NCI-H226 (cell line): ENCODE data around the gene SKP1.

Experiments used
- DNase-seq: peaks from one replicate; pipeline ENCODE4 v3.0.0-alpha.2; 2015

Gene SKP1

DNA sequence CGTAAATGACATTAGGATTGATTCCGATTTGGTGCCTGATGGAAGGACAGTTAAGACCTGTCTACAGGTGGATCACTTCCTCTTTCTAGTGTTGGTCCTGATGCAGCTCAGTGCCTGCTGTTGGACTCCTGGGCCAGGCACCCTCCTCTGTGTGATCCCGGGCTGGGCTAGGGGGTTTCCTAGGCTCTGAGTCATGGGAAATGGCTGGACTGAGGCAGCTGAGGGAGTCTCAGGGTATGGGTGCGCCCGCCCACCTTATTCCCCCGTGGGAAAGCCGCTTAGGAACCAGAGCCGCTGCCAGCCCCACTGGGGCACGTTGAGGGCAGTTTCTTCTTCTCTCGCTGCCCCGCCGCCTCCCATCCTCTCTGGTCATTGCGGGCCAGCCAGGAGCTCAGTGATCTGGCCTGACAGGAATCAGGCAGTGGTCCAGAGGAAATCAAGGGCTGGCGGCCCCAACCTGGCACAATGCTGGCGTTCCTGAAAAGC is 49.3 kb downstream of the SKP1 start:
- DNase-seq = peak; percentile 77

GRCh38 chr5:134125039-134126015 is 51.4 kb downstream of the SKP1 start:
- DNase-seq = peak; percentile 81

- DNase-seq = peak; percentile 87
Observed at GRCh38 chr5:134124289-134125038, 52.3 kb downstream of the SKP1 start.

DNA sequence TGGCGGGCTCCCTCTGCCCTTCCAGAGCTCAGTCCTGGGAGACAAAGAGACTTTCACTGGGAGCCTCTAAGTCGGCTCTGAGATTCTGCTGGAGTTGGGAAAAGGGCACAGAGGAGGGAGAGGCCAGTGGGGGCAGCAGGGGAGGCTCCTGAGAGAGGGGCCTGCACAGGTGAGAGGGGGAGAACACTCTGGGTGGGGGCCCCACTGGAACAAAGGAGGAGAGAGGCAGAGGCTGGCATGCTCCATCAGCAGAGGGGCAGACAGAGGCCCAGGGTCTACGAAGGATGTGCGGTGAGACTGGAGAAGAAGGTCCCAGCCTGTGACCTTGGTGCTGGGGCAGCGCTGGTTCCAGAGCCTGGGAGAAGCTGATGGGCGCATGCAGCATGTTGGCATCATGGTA is 53.4 kb downstream of the SKP1 start:
- no peak for DNase-seq

- DNase-seq = no peak
Observed at GRCh38 chr5:134122530-134122929, 54.2 kb downstream of the SKP1 start.

DNA sequence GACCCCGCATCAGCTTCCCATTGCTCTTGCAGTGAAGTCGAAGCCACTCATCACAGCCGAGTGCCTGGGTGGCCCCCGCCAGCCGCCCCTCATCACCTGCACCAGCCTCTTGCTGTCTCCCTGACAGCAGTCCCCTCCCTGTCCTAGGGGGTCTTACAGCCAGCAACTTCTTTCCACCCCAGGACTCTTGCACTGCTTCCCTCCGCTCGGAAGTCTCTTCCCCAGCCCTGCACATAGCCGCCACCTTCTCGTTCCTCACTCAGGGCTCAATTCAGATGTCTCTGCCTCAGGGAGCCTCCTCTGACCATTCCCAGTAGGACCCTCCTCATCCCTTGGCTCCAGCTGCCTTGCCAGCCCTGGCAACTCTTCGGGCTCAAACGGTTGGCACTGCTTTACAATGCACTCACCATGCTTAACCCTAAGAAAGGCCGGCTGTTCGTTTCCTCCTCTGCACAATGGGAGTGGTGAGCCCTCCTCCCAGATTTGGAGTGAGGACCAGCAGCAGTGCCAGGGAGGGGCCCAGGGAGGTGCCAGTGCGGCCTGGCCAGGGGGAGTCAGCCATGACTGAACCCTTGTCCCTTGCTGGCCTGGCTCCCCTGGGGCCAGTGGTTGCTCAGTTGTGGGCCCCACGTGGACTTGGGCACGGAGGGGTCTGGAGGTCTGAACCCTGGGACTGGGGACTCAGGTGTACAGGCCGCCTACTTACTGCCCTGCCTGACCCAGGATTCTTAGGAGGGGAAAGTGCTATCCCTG is 56.2 kb downstream of the SKP1 start:
- no peak for DNase-seq

DNA sequence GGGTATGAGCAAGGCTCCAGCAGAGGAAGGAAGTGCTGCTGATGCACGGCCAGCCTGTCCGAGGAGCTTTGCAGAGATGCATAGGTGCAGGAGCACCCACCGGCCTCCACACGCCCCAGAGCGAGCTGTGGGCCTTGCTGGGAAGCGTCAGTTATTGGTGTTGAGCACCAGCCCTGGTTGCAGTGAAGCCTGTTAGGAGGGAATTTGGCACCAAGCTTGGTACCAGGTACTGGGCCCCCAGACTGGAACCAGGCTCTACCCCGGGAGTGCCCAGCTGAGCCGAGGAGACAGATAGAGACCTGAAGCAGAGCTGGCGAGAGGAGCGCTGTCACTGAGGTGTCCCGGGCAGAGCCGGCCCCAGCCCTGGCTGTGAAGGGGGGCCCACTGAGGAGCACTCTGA is 57.0 kb downstream of the SKP1 start:
- no peak for DNase-seq

- no peak for DNase-seq
Observed at GRCh38 chr5:134118212-134118835, 58.4 kb downstream of the SKP1 start.

GRCh38 chr5:134116789-134117761 is 59.7 kb downstream of the SKP1 start:
- no peak for DNase-seq

DNA sequence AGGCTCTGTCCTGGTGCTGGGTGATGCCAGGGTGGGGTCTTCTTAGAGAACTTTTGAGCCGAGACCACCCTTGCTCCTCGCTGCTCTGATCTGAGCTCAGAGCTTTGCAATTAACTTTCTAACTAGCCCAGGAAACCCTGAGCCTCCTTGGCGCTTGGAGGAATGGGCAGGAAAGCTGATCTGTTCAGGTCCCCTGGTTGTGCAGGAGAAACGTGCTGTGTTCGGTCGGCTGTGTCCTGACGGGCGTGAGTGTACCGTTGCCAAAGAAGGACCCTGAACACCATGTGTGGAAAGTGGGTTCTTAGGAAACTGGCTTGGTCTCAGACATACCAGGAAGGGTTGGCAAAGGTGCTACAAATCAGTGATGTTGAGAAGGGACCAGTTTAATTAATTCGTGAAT is 60.5 kb downstream of the SKP1 start:
- no peak for DNase-seq

DNA sequence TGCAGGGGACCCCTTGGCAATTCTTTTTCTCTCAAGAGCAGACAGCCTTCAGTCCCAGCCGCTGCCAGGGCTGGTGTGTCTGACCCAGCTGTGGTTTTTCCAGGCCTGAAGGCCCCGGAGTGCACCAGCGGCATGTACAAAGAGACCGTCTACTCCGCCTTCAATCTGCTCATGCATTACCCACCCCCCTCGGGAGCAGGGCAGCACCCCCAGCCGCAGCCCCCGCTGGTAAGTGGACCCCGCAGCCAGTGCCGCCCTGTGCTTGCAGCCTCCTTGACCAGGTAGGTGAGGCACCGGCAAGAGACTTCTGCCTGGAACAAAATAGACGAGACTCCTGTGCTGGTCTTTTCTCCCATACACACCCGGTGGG is 61.0 kb downstream of the SKP1 start:
- no peak for DNase-seq

DNA sequence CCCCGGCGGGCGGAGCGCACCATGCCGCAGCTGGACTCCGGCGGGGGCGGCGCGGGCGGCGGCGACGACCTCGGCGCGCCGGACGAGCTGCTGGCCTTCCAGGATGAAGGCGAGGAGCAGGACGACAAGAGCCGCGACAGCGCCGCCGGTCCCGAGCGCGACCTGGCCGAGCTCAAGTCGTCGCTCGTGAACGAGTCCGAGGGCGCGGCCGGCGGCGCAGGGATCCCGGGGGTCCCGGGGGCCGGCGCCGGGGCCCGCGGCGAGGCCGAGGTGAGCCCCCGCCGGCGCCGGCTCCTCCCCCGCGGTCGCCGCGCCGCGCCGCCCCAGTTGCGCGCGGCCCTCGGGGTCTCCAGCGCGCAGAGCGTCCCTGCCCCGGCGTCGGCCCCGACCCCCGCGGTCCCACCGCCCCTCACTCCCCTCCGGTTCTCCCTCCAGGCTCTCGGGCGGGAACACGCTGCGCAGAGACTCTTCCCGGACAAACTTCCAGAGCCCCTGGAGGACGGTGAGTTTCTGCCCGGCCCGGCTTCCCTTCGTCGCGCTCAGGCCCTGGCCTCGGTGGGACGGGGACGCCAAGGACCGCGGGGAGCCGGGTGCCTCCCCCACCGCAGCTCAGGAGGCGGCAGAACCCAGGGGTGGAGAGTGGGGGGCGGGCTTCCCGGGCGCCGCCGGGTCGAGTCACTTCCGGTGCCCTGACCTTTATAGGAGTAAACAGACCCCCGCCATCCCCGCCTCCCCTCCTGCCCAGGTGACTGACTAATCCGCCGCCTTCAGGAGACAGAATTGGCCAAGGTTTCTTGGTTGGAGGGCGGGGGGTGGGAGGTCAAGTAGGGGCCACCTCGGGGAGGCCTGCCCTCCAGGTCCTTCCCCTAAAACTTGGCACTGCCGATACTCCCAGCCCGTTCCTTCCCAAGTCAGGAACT is 61.6 kb downstream of the SKP1 start:
- no peak for DNase-seq

- DNase-seq = peak; percentile 77
Observed at GRCh38 chr5:134113902-134114875, 62.6 kb downstream of the SKP1 start, which contains the start of gene TCF7. TSS of gene TCF7 (plus strand) at chr5:134114681. CDS start at chr5:134114907, 226 bp downstream.

DNA sequence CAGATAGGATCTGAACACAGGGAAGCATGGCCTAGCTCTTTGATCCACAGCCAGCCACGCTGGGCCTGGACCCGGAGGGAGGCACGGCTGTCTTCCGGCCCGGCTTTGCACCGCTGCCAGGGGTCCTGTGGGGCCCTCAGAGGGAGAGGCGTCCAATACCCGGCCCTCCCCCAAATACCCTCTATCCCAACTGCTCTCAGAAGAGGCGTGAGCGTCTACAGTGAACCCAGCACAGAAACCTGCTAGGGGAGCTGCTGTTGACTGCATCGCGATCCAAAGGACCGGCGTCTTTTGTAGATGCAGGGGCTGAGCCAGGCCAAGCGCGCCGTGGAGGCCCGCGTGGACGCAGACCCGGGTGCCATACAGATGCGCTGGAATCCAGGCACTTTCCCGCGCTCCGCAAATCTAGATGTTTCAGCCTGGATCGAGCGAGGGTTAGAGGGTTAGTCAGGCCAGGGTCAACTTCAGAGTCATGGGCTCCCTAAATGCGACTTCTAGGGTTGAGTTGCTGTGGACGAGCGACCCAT is 63.3 kb downstream of the SKP1 start:
- DNase-seq = no peak

DNA sequence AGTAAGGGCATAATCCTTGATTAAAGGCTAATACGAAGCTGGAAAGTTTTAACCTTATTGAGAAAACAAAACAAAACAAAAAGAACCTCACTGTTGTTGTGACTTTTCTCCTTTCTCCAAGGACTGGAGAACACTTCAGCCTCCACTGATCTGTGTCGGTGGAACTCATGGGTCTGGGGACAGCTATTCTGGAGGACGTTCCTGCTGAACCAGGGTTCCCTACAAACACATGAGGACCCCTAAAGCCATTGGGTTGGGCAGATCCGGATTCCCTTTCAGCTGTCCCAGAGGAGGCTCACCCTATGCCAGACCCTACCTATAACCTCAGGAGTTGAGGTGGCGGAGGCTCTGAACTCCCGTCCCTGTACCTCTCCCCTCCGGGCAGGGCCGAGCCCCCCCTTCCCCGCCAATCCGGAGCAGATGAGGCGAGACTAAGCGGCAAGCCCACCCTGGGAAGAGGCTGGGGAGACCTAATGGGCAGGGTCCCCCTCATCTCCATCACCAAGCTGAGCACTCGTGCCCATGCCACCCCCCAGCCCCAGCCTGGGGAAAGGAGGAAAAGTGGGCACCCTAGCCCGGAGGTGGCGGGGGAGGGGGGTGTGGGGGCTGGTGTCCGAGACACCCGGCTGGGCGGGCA is 63.9 kb downstream of the SKP1 start:
- DNase-seq = no peak

DNA sequence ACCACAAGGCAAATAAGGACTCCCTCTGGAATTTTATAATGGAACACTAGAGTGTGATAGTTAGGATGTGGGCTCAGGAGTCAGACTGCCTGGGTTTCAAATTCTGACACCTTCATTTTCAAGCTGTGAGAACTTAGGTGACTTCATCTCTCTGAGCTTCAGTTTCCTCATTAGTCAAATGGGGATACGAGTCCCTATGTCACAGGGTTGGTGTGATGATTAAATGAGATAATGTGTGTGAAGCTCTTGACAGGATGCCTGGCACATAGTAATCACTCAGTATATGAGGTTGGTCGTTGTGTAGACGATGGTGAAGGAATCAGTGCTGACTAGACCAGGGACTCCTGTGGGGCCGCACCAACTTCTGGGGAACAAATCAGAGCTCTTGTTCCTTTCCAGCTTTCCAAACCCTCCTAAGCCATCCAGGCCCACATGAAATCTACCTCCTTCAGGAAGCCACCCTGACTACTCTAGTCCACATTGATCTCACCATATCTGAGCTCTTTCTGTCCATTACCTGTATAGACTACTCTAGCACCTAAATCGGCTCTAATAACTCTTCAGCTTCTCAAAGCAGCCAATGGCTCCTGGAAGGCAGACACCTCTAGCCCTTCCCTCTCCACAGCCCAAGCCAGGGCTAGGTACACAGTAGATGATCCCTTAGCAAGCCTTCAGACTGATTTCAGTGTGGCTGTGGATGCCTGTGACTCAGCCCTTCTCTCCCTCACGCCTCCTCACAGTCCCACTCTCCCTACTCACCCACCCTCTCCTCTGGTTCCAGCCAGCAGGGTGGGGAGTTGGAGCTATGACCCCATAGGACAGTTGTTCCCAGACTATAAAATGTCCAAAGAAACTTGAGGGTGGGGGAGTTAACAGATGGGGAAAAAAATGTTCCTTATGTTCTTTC is 64.8 kb downstream of the SKP1 start:
- peak; percentile 49 for DNase-seq

- no peak for DNase-seq
Observed at GRCh38 chr5:134110382-134110781, 66.4 kb downstream of the SKP1 start.
